IMR-90 (cell line): ENCODE data around the gene LAMB3. TPM values are rescaled to one million over a fixed set of nuclear protein-coding genes. Genes with fewer than 3 reads are reported as not detected.

ENCODE experiments used
- ATAC-seq: fragments of 200-7000 bp; cut with Tn5 transposase; 2 replicates; pipeline ENCODE4 v1.9.1; 2020; ENCODE audit warnings: low read depth, mild to moderate bottlenecking, moderate library complexity
- BruUV-seq: library from RNA; stranded (reverse); fragments of 400-500 nt; replicated peaks from 2 replicates; lab custom pipeline; 2021; lab: Mats Ljungman, UMichigan
- CTCF ChIA-PET: fragments of 300-600 bp; formaldehyde crosslinking; extraction: SDS; loops from one replicate; lab custom pipeline; 2021; ENCODE audit warnings: antibody characterized with exemption; lab: Yijun Ruan, JAX
- POLR2A ChIA-PET: fragments of 300-600 bp; sonication (Branson Sonifier 250); formaldehyde crosslinking; loops from one replicate; lab custom pipeline; 2022; ENCODE audit warnings: antibody characterized with exemption; ENCODE audit not compliant: unreplicated experiment; lab: Charles Lee
- DNase-seq: peaks from one replicate; pipeline ENCODE4 v3.0.0; 2013
- H2AFZ ChIP-seq: replicated peaks from 2 replicates; pipeline ENCODE3; 2013; ENCODE audit warnings: low read length, mild to moderate bottlenecking; ENCODE audit not compliant: poor library complexity
- H2AK5ac ChIP-seq: 2 replicates; pipeline ENCODE4 v1.6.1; 2013; ENCODE audit warnings: low read depth, low read length, inconsistent platforms
- H2AK9ac ChIP-seq: replicated peaks from 2 replicates; pipeline ENCODE3; 2013; ENCODE audit warnings: mild to moderate bottlenecking, low read depth, low read length, moderate library complexity; ENCODE audit not compliant: poor library complexity
- H2BK120ac ChIP-seq: 2 replicates; pipeline ENCODE4 v1.6.1; 2013; ENCODE audit warnings: low read depth, low read length, inconsistent platforms
- H2BK15ac ChIP-seq: 3 replicates; pipeline ENCODE4 v1.6.1; 2013; ENCODE audit warnings: low read depth, low read length, inconsistent platforms
- H2BK20ac ChIP-seq: 2 replicates; pipeline ENCODE4 v1.6.1; 2013; ENCODE audit warnings: low read depth, mild to moderate bottlenecking, inconsistent platforms, low read length, moderate library complexity
- H2BK5ac ChIP-seq: 2 replicates; pipeline ENCODE4 v1.6.1; 2013; ENCODE audit warnings: mild to moderate bottlenecking, low read depth, low read length, inconsistent platforms; ENCODE audit not compliant: poor library complexity, severe bottlenecking
- H3K14ac ChIP-seq: replicated peaks from 2 replicates; pipeline ENCODE4 v1.6.1; 2013; ENCODE audit warnings: low read depth, low read length, inconsistent platforms
- H3K18ac ChIP-seq: 2 replicates; pipeline ENCODE4 v1.6.1; 2013; ENCODE audit warnings: low read depth, low read length, control low read depth
- H3K23ac ChIP-seq: 2 replicates; pipeline ENCODE4 v1.6.1; 2013; ENCODE audit warnings: low read depth, low read length, inconsistent platforms
- H3K27ac ChIP-seq: 2 replicates; pipeline ENCODE4 v1.5.1; 2013; ENCODE audit warnings: mild to moderate bottlenecking, control low read depth, low read length; ENCODE audit not compliant: insufficient read depth
- H3K27me3 ChIP-seq: 2 replicates; pipeline ENCODE4 v1.6.1; 2013; ENCODE audit warnings: low read length; ENCODE audit not compliant: control insufficient read depth, insufficient read depth
- H3K36me3 ChIP-seq: 2 replicates; pipeline ENCODE4 v1.6.1; 2013; ENCODE audit warnings: low read length, mixed read lengths; ENCODE audit not compliant: control insufficient read depth, insufficient read depth
- H3K4ac ChIP-seq: 2 replicates; pipeline ENCODE4 v1.6.1; 2013; ENCODE audit warnings: low read depth, low read length, inconsistent platforms
- H3K4me1 ChIP-seq: 2 replicates; pipeline ENCODE4 v1.6.1; 2013; ENCODE audit warnings: low read length, mixed read lengths; ENCODE audit not compliant: control insufficient read depth, insufficient read depth
- H3K4me2 ChIP-seq: 2 replicates; pipeline ENCODE4 v1.6.1; 2013; ENCODE audit warnings: low read depth, mild to moderate bottlenecking, control low read depth, low read length, moderate library complexity
- H3K4me3 ChIP-seq: 2 replicates; pipeline ENCODE4 v1.5.1; 2013; ENCODE audit warnings: low read depth, mild to moderate bottlenecking, control low read depth, low read length, moderate library complexity; ENCODE audit not compliant: insufficient read depth
- H3K56ac ChIP-seq: 2 replicates; pipeline ENCODE4 v1.6.1; 2013; ENCODE audit warnings: low read length, inconsistent platforms; ENCODE audit not compliant: insufficient read depth; ENCODE audit errors: extremely low read depth
- H3K79me1 ChIP-seq, 2 experiments: 2 replicates each; pipeline ENCODE4 v1.6.1; 2013; ENCODE audit warnings: low read length in 2 of 2, inconsistent platforms in 1 of 2, low read depth in 1 of 2
- H3K9ac ChIP-seq: 2 replicates; pipeline ENCODE4 v1.6.1; 2013; ENCODE audit warnings: low read depth, low read length, control low read depth
- H3K9me1 ChIP-seq: 2 replicates; pipeline ENCODE4 v1.6.1; 2013; ENCODE audit warnings: low read length, inconsistent platforms; ENCODE audit not compliant: insufficient read depth
- H3K9me3 ChIP-seq: 2 replicates; pipeline ENCODE4 v1.6.1; 2013; ENCODE audit warnings: low read length; ENCODE audit not compliant: control insufficient read depth, insufficient read depth
- H4K20me1 ChIP-seq: 2 replicates; pipeline ENCODE4 v1.6.1; 2013; ENCODE audit warnings: low read length, inconsistent platforms; ENCODE audit not compliant: insufficient read depth
- H4K5ac ChIP-seq: 2 replicates; pipeline ENCODE4 v1.6.1; 2013; ENCODE audit warnings: mild to moderate bottlenecking, low read depth, low read length, control low read depth
- H4K8ac ChIP-seq, 2 experiments: 2 replicates each; pipeline ENCODE4 v1.6.1; 2013; ENCODE audit warnings: low read depth in 2 of 2, low read length in 2 of 2, control low read depth in 1 of 2, inconsistent platforms in 1 of 2
- H4K91ac ChIP-seq: 2 replicates; pipeline ENCODE4 v1.6.1; 2013; ENCODE audit warnings: low read depth, low read length, inconsistent platforms; ENCODE audit not compliant: insufficient read depth
- BHLHE40 ChIP-seq: fragments of 150-350 bp; IDR thresholded peaks from 2 replicates; pipeline ENCODE4 v1.6.1; 2016; ENCODE audit warnings: mild to moderate bottlenecking, low read depth, low read length
- MAFK ChIP-seq: IDR thresholded peaks from 2 replicates; pipeline ENCODE4 v1.6.1; 2012; ENCODE audit warnings: low read depth, low read length, improper control_type of control experiment
- MXI1 ChIP-seq: IDR thresholded peaks from 2 replicates; pipeline ENCODE4 v1.6.1; 2012; ENCODE audit warnings: low read depth, mild to moderate bottlenecking, low read length, moderate library complexity, borderline replicate concordance
- RAD21 ChIP-seq: IDR thresholded peaks from 2 replicates; pipeline ENCODE4 v1.6.1; 2012; ENCODE audit warnings: low read length, improper control_type of control experiment
- RCOR1 ChIP-seq: IDR thresholded peaks from 2 replicates; pipeline ENCODE4 v1.6.1; 2012; ENCODE audit warnings: mild to moderate bottlenecking, low read length, improper control_type of control experiment; ENCODE audit not compliant: insufficient replicate concordance
- SMC3 ChIP-seq: fragments of 150-350 bp; IDR thresholded peaks from 2 replicates; pipeline ENCODE4 v1.6.1; 2016; ENCODE audit warnings: low read depth, mild to moderate bottlenecking, antibody characterized with exemption, low read length, moderate library complexity
- USF2 ChIP-seq: fragments of 150-350 bp; IDR thresholded peaks from 2 replicates; pipeline ENCODE4 v1.6.1; 2017; ENCODE audit warnings: mild to moderate bottlenecking, antibody characterized with exemption, low read length, low read depth
- WGBS, 2 experiments: methylation state at CpG; one replicate each; pipeline versions ENCODE4 v1.1.5 to v1.1.7; 2013; ENCODE audit warnings: missing lambda C conversion rate in 2 of 2; ENCODE audit not compliant: insufficient read length in 1 of 2; ENCODE audit errors: extremely low coverage in 2 of 2; 5-methylcytosine and 5-hydroxymethylcytosine counted together
- dilution Hi-C: fragments of 300-500 bp; cut with HindIII; formaldehyde crosslinking; loops from one replicate; pipeline ENCODE4 v1.14.3; 2018; ENCODE audit warnings: low sequenced_read_pairs; ENCODE audit not compliant: unreplicated experiment
- in situ Hi-C: fragments of 300-500 bp; cut with MboI; formaldehyde crosslinking; loops from 3 replicates; pipeline ENCODE4 v1.14.3; 2019; ENCODE audit warnings: low sequenced_read_pairs, inconsistent platforms, mixed read lengths
- intact Hi-C: fragments of 100-400 bp; cut with micrococcal nuclease; formaldehyde crosslinking; loops from 2 replicates; pipeline ENCODE4 v1.10.0; 2022
- polyA plus RNA-seq, 3 experiments: library from polyadenylated mRNA; depleted of rRNA; stranded (reverse); fragments of >200 nt; gene quantifications; 2 replicates each; pipeline ENCODE4 v1.2.3, GENCODE V29; 2012; ENCODE audit warnings: low replicate concordance in 1 of 3
- total RNA-seq: library from RNA; depleted of rRNA; stranded (reverse); fragments of >200 nt; gene quantifications from 2 replicates; pipeline ENCODE4 v1.2.3, GENCODE V29; 2012

LAMB3 gene
- total and polyA plus RNA-seq, 2 of the 4 experiments (the other 2 are of a cell fraction) = 0.72 to 2.1 TPM

GRCh38 chr1:209629621-209630382 is 22.4 kb downstream of the LAMB3 start:
- Histone ChIP-seq H3K9me3 (no peaks in the 10 kb centered on the region), H4K91ac (no peak overlapping the region), H2AK9ac (no peak overlapping the region), H3K14ac (no peak overlapping the region), H3K79me1 (no peaks in the 10 kb centered on the region), H4K20me1 (no peaks in the 10 kb centered on the region), H4K8ac (no peak overlapping the region), H3K4me2 (no peak overlapping the region), H3K9ac (no peak overlapping the region), H3K4ac (no peak overlapping the region), H3K23ac (no peak overlapping the region), H3K27ac (no peak overlapping the region), H3K9me1 (no peaks in the 10 kb centered on the region; the same call in 1 of the 2 replicates), H3K36me3 (no peaks in the 10 kb centered on the region), H3K18ac (no peak overlapping the region), H3K4me3 (no peak overlapping the region), H2BK120ac (no peak overlapping the region), H3K27me3 (no peaks in the 10 kb centered on the region), H2BK20ac (no peak overlapping the region), H2BK15ac (no peak overlapping the region), H2BK5ac (no peak overlapping the region), H2AFZ (no peak overlapping the region), H3K4me1 (peaks cover 2% of the 10 kb centered on the region), H2AK5ac (no peak overlapping the region), H3K56ac (no peak overlapping the region), H4K5ac (no peak overlapping the region)
- ChIA-PET CTCF (interaction anchor here (1.0 kb wide), 1 partner anchor 60 kb away, joined by 3 read pairs; no protein-coding TSS in a partner anchor), POLR2A (no interaction called here)
- TF ChIP-seq MXI1 (no peak), RCOR1 (no peak), RAD21 (no peak), BHLHE40 (no peak), SMC3 (no peak), USF2 (no peak), MAFK (no peak)
- dilution Hi-C loops (no loop called here), in situ Hi-C loops (loop anchor here (5.0 kb wide), 1 partner anchor 53 kb away; no protein-coding TSS in a partner anchor), intact Hi-C loops (no loop called here)
- BruUV-seq = no TSS peak
- no peak for ATAC-seq
- WGBS, 2 experiments = 95% methylated on average over 6 of the region's 11 CpGs; no CpG with 5 or more reads in 1 of the 2 experiments
- DNase-seq = no peak
